DMS 273 (cell line): Measurements from ENCODE around the gene ATP9B.

ENCODE experiments used
- DNase-seq: peaks from one replicate; lab custom pipeline; 2025; ENCODE audit not compliant: unreplicated experiment; lab: John Stamatoyannopoulos, UW

The ATP9B gene

DNA sequence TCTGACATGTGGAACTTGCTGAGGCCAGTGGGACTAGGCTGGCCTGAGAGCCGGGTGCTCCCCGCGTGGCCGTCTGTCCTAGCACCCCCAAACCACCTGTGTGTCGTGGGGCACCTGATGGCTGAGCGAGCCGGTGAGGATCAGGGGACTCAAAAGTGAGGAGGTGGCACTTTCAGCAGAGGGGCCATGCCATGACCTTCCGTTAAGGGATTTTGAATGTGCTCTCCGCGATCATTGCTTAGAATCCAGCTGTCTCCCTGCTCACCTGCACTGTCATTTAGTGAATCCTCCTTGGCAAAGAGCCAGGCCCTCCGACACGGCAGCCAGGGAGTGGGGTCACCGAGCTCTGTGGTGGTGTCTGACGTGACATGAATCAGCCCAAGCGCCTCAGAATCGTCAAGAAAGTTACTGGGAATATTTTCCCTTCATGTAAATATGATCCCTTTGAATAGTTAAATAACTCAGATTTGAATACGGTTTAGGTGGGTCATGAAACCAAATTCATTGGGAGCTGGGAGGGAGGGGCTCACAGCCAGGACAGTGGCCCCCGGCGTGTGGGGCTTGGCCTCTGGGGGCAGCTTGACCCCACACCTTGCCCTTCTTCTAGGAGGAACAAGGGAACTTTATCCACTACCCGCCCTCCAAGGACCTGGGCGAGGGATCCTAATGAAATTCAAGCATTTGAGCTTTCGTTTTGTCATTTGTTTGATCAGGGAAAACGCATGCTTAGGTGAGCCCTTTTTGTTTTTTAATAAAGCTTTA, 336.0 kb downstream of the ATP9B start:
- DNase-seq, result no peak

- no peak for DNase-seq
Measured at GRCh38 chr18:79405781-79406575, 336.8 kb downstream of the ATP9B start.

- no peak for DNase-seq
Measured at GRCh38 chr18:79406708-79407107, 337.5 kb downstream of the ATP9B start.

DNA sequence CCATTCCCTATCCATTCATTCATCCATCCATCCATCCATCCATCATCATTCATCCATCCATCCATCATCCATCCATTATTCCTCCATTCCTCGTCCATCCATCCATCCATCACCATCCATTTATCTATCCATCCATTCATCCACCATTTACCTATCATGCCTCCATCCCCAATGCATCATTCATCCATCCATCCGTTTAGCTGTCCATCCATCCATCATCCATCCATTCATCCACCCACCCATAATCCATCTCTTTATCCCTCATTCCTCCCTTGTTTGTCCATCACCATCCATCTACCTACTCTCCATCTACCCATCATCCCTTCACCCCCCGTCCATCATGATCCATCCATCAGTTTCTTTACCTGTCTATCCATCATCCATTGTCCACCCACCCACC, 340.1 kb downstream of the ATP9B start:
- no peak for DNase-seq

- no peak for DNase-seq
Measured at GRCh38 chr18:79410171-79410641, 341.0 kb downstream of the ATP9B start.

DNA sequence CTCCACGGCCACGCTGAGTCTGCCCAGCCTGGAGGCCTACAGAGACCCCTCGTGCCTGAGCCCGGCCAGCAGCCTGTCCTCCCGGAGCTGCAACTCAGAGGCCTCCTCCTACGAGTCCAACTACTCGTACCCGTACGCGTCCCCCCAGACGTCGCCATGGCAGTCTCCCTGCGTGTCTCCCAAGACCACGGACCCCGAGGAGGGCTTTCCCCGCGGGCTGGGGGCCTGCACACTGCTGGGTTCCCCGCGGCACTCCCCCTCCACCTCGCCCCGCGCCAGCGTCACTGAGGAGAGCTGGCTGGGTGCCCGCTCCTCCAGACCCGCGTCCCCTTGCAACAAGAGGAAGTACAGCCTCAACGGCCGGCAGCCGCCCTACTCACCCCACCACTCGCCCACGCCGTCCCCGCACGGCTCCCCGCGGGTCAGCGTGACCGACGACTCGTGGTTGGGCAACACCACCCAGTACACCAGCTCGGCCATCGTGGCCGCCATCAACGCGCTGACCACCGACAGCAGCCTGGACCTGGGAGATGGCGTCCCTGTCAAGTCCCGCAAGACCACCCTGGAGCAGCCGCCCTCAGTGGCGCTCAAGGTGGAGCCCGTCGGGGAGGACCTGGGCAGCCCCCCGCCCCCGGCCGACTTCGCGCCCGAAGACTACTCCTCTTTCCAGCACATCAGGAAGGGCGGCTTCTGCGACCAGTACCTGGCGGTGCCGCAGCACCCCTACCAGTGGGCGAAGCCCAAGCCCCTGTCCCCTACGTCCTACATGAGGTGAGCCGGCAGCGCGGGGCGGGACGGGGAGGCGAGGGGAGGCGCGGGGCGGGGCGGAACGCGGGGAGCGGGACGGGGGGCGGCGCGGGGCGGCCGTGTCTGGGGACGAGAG, 341.8 kb downstream of the ATP9B start:
- DNase-seq, result no peak

GRCh38 chr18:79411614-79412526, 342.7 kb downstream of the ATP9B start:
- DNase-seq, result no peak

DNA sequence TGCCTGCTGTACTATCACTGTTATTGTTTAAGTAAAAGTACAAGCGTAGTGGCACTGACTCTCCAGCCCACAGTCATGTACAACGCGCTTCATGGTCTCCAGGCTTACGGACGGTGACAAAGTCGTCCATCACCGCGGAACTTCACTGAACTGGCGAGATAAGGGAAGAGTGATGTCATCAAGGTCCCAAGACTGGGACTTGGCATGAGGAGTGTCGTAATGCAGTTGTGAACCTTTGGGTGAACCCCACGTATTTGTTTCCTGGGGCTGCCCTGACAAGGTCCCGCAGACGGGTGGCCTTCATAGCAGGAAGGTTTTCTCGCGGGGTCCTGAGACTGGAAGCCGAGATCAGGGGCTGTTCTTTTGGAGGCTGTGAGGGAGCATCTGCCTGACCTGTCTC, 343.8 kb downstream of the ATP9B start:
- DNase-seq, result no peak

GRCh38 chr18:79413426-79413825, 344.2 kb downstream of the ATP9B start:
- no peak for DNase-seq

GRCh38 chr18:79413901-79414300, 344.7 kb downstream of the ATP9B start:
- DNase-seq, result no peak

GRCh38 chr18:79416022-79416676, 347.0 kb downstream of the ATP9B start:
- DNase-seq, result no peak

GRCh38 chr18:79416677-79417052, 347.5 kb downstream of the ATP9B start:
- DNase-seq, result no peak

DNA sequence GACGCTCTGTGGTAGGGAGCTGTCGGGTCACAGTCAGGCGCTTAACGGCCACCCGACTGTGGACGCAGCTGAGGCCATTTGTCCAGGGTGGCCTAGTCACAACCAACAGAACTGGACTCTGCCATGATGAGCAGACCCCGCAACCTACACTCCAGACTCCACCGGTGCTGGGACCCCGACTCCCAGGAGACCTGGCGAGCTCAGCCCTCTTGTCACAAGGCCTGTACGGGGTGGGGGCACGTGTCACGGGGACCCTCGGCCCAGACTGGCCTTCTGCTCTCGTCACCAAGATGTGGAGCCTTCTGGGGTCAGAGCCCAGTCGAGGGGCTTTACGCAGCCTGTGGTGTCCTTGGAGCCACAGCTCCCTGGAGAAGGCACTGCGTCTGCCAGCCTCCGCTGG, 349.0 kb downstream of the ATP9B start:
- no peak for DNase-seq

DNA sequence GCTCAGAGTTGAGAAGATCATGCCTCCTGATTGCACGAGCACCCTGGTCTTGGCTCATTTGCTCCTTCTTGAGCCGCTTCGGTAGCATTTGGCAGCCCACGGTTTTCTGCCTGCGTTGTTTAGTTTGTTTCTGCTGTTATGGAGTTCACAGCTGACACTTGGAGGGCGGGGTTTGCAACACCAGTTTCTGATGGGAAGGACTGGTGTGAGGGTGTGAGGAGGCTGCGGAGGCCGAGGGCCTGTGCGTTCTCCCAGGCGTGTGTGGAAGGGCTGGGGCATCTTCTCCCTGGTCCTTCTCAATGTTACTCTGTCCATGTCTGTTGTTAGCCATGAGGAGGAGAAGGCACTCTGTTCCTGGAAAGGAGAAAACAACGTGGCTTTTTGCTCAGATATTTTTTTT, 349.4 kb downstream of the ATP9B start:
- no peak for DNase-seq

GRCh38 chr18:79420033-79420745, 351.0 kb downstream of the ATP9B start:
- DNase-seq, result peak; percentile 28

- no peak for DNase-seq
Measured at GRCh38 chr18:79421275-79421857, 352.2 kb downstream of the ATP9B start.

- no peak for DNase-seq
Measured at GRCh38 chr18:79422022-79422782, 353.0 kb downstream of the ATP9B start.

DNA sequence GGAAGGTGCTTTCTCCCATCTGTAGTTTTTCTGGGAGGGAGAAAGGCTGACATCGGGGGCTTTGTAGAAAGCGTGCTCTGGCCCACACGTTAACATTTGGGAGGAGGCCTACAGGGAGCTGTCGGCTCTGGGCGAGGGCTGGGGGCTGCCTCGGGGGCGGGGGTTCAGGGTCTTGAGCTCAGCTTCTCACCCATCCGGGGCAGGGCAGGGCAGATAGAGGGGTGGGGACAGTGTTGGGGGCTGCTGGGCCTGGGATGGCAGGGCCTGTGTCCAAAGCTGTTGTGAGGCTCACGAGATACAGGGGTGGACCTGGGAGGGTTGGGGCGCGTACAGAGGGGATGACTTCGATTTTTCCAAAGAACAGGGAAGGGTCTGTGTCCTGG, 353.6 kb downstream of the ATP9B start:
- no peak for DNase-seq
